ENCODE data around the gene SLX4IP.

The SLX4IP gene

DNA sequence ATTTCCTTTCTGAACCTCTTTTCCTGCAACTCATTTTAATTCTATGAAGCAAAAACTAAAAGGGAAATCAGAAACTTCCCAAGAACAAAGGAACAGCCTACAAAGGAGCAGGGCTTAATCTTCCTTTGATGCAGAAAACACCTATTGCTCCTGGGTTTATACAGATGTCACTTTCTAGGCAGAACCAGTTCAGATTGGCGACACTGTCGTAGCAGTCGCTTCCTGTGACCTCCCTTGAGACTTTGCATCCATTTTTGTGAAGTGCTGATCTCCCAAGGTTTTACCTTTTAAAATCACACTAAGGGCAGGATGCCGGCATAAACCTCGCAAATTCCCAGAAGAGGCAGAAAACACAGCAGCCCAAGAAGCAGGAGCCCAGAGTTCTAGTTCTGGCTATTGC lies 198.6 kb downstream of the SLX4IP start:
- no peak for DNase-seq (ENCODE audit: low spot score)

DNA sequence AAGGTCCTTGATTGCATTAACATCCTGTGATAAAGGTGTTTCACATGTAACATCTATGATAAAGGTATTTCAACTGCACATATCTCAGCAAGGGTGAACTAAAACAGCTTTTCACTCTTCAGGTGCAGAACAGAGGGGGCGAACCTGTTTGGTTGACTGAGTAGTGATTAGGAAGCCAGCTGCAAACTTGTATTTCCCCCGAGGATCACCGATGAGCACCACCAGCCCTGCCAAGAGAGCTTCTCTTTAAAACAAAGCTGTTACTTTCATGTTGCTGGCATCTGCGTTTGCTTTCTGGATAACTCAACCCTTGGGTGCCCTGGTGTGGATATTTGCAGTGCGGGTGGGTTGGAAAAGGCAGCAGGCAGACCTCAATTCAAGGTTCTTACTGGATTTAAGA lies 199.1 kb downstream of the SLX4IP start:
- no peak for DNase-seq (ENCODE audit: low spot score)

DNA sequence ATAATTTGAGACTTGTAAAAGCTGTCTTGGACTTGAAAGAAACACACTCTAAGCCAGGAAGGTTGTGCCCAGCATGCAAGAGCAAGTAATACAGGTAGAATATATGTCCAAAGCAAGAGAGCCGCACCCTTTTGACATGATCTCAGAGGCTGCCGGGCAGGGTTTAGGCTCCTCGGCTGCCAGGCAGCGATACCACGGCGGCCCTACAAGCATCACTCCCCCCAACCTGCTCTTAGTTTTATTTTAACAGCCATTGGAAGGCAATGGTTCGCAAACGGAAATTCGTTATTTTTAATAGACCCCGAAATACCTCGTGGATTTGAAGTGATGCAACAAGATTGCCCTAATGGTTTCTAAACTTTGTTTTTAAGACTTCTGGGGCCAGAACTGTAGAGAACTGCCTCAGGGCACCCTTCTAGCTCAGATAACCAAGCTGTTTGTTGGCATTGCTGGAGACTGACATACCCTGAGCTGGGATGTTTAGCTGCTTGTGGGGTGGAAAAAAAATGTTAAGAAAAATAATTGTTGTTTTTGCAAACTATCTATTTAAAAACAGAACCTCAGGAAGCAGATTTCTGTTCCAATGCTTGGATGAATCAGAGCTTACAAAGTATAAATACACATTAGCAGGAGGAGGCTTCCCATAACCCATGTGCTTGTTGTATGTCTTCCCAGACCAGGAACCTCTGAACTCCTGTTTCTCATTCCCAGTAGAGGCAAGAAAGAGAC lies 199.7 kb downstream of the SLX4IP start:
- DNase-seq (ENCODE audit: low spot score): no peak

DNA sequence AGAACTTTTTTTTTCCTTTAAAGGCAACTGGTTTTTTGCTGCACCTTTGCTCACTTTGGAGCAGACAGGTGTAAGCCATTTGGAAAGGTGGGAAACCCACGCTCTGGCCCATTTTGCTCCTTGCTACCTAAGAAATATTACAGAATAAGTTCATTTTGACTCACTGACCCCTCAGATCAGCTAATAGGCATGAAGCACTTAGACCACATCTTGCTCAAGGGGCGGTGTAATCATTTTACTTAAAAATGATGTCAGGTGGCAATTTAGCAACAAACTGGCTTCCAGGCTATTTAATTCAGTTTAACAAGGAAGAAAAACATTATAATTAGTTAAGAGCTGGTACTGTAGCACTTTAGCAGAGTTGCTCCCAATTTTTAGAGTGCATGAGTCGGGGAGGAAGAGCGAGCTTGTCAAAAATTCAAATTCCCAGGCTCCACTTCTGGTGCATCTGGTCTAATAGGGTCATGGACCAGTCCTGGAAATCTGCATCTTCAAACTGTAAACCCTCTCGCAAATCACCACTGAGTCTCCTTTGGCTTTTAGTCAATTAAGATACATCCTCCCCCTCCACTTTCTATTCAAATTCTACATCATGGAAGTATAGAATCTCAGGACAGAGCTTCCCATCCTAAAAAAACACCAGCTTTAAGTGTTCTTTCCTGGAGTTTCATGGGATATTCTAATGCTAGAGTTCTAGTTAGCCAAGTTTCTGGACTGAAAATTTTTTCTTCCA lies 200.5 kb downstream of the SLX4IP start:
- no peak for DNase-seq (ENCODE audit: low spot score)

DNA sequence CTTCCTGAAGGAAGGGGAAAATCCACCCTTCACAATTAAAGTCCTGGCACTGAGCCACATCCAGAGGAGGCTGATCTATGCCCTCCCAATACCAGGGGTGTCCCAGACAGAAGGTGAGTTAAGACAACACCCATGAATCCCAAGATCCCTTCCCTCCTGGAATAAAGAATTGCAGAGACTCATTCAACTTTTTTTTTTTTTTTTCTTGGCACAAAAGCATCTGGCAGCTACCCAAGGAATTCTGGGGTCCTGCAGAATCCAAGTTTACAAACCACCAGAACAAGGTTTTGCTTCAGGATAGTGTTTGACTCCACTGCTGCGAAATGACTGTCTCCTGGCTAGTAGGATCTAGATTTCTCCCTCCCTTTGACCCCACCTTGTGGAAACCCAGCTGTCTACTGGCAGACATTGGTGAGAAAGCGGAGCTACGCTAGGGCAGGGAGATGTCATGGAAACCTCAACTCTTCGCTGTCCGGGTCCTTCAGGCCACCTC lies 201.3 kb downstream of the SLX4IP start:
- no peak for DNase-seq (ENCODE audit: low spot score)

DNA sequence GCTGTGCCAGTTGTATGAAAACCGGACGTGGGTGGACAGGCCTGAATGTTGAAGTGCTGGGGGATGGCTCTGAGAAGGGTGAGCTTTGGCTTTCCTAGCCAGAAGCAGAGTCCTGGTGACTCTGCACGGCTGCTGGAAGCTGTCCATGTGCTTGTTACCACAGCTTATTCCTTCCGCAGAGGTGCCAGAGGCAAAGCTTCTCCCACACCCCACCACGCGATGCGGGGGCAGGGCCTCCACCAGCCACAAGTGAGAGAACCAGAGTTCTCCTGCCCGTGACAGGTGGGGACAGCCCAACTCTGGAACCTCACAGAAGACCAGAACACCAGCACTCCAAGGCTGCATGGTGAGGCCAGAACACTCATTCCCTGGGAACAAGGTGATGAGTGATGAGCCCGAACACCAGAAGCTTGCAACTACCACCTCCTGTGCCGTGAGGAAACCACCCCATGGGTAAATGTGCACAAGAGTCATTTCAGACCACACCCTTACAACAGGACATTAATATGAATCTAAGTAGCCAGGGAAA lies 202.0 kb downstream of the SLX4IP start:
- DNase-seq (ENCODE audit: low spot score): no peak

DNA sequence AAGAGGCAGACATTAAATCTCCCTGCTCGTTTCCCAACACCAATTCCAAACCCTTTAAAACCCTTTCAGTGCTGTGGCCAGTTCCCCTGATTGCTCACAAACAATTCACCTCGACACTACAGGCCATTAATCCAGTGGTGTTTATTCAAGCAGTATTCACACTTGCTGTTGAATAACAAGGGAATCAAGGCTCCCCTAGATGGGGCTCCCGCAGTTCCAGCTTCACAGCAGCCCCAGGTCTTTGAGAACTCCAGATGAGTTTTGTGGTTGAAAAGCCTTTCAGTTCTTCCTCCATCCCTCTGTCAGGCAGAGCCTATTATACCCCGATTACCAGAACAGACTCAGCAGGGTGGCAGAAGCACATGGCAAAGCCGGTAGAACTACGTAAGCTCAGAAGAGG lies 202.5 kb downstream of the SLX4IP start:
- DNase-seq (ENCODE audit: low spot score): no peak

DNA sequence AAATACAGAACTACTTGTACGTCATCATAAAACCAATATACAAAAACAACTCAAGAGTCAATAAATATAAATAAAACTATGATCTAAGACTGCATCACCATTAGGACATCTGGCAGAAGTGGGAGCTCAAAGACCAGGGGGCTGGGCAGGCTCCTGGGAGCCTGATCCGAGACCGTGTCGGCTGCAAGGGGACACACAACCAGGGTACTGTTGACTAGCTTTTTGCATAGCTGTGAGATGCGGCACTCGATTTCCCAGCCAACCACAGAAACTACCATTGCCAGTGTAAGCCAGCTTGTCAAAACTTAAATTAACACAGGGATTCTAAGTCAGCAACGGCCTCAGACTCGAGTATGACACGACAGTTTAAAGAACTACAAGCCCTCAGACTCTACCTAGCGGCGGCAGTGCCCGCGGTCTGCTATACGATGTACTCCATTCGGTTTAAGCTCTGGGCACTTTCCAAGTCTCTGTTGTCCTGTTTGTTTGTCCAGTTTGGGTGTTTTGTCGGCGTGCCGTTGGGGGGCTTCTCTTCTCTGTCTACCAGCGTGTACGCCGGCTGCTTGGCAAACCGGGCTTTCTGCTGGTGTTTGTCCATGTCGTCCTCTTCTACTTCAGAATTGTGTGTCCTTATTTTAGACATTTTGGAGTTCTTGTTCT lies 204.1 kb downstream of the SLX4IP start:
- no peak for DNase-seq (ENCODE audit: low spot score)

DNA sequence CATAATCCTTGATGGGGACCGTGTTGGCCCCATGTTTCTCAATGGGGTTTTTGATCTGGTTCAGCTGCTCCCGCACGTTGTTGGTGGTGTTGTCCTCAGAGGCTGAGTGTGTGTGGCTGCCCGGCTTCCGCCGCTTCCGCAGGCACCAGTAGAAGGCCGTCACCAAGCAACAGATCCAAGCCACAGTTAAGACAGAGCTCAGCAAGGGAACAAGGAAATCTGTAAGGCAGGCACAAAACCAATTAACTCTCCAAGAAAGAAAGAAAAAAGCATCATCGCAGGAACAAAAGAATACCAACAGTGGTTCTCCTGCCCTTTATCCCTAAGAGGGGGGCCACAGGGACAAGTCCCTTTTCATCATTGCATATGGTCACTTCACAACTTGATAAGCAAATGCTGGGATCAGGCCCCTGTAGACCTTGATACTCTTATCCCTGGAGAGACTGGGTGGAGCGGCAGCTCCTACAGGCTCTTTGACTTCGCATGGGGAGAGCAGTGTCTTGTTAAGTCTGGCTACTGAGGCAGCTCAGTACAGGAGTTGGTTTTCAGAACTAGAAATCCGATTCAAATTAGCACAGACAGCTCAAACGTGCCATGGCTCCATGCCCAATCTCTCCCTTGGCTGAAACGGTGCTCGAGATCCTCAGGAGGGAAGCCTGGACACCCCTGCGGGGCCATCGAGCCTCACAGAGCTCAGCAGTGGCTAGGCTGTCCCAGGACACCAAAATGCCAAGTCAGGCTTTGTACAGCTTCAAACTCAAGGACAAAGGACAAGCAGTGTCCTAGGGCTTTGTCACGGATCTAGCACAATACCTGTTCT lies 204.8 kb downstream of the SLX4IP start:
- no peak for DNase-seq (ENCODE audit: low spot score)

DNA sequence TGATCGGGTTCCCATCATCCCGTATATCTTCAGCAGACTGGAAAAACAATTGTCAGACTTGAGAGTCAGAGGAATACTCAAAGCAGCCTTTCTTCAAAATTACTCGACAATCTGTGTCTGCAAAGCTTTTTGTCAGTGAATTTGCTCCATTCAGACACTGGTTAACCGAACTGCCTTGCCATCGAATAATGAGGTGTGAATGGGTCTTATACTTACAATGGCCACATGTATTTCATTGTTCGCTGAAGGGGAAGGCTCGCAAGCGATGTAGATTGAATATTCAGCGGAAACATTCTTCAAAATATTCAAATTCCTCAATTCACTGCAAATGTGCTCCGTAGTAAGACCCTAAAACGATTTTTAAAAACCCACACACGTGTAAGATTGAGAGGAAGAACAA lies 205.8 kb downstream of the SLX4IP start:
- DNase-seq (ENCODE audit: low spot score): no peak

DNA sequence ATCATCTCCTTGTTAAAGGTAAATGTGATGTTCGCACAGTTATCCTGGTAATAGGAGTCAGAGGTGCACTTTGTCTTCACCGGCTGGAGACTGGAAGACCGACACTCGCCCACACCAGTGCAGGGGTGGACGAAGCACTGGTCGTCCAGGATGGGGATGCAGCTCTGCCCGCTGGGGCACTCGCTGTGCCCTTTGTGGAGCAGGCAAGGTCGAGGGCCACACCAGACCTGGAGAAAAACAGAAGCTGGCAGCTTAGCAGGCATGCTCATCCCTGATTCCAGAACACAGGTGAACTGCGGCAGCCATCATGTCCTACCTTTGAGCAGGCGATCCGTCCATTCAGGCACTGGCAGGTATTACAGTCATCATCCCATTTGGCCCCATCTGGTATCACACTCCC lies 206.4 kb downstream of the SLX4IP start:
- no peak for DNase-seq (ENCODE audit: low spot score)

DNA sequence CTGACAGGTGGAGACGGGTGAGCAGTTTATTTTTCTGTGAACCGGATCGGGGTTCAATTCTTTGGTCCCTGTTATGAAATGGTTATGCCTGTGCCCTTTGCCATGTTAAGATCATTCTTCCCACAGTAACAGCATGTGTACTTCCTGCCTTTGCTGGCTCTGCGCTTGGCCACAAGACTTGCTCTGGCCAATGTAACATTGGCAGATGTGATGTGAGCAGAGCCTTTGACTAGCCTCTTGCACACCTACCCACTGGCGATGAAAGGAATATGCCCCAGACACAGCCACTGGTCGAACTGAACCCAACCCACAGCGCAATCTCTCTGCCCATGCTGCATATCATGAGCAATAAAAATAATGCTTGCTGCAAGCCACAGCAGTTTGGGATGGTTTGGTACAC lies 206.8 kb downstream of the SLX4IP start:
- DNase-seq (ENCODE audit: low spot score): no peak

DNA sequence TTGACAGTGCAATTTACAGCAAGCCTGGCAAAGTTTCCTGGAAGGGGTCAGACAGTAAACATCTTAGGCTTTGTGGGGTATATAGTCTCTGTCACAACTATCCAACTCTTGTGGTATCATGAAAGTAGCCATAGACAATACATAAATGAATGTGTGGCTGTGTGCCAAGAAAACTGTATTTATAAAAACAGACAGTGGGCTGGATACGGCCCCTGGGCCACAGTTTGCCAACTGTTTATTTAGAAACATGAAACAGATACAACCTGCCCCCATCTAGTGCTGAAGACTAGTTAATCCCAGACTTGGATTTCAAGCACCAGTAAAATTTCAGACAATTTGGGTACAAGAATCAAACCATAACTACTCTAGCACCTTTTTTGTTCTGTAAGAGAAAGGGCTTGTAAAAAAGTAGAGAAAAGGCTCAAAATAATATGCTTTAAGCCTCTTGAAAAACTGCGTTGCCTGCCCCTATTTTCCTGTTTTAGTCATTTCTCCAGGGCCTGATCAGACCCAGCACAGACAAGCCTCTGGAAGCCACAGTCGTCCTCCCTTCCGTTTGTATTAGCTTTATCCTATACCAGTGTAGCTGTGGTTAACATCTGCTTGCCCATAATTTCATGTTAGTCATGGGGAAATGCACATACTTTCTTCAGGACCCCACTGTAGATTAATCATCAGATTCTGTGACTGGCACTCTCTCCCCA lies 207.9 kb downstream of the SLX4IP start:
- DNase-seq (ENCODE audit: low spot score): no peak

DNA sequence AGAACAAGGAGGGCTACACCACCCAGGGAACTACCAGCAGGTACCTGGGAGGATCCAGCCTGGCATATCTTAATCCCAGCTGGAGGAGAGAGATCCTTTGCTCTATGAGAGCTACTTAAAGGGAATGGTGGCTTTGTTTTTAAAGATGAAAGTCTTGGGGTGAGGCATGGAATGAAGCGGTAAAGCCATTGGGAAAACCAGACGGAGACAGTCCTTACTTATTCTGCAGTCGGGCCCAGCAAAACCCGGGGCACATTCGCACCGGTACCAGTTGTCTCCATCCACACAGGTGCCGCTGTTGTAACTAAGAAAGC lies 208.4 kb downstream of the SLX4IP start:
- no peak for DNase-seq (ENCODE audit: low spot score)

DNA sequence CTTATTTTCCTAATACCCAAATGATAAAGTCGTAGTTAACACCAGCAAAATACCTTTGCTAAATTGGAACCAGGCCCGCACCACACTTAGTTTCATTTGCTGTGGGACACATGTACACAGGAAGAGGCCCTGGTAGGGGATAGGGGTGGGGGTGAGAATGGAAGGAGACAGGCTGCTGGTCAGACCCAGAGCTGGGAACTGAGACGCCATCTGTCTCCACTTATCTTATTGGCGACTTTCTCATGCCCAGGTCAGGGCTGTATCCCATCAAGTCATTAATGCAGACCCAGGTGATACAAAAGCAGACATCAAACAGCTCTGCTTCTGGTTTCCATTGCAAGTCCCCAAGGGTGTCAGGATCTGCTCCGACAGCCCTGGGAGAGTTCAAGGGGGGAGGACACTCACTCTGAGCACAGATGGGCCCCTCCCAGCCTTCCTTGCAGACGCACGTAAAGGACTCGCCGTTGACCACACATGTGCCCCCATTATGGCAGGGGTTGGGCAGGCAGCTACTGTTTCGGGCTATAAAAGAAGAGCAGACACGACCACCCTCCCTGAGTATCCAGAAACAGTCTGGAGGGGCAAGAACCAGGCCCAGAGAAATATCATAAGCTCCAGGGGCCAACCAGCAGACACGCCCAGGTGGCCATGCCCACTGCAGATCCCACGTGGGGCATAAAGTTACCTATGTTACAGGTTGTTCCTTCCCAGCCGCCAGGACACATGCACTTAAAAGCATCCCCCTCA lies 209.5 kb downstream of the SLX4IP start:
- no peak for DNase-seq (ENCODE audit: low spot score)

DNA sequence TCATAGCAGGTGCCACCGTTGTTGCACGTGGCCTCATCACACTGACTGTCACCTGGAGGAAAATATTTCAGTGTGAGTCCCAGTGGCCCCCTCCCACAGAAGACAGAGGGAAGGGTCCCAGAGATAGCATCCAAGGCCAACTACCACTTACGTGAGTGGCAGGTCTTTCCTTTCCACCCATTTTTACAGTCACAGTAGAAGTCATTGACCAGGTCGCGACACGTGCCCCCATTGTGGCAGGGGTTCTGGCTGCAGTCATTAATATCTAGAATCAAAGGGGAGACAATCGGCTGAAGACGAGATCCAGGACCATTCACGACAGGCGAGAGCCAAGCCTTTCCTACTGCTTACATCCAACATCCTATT lies 210.1 kb downstream of the SLX4IP start:
- DNase-seq (ENCODE audit: low spot score): no peak

DNA sequence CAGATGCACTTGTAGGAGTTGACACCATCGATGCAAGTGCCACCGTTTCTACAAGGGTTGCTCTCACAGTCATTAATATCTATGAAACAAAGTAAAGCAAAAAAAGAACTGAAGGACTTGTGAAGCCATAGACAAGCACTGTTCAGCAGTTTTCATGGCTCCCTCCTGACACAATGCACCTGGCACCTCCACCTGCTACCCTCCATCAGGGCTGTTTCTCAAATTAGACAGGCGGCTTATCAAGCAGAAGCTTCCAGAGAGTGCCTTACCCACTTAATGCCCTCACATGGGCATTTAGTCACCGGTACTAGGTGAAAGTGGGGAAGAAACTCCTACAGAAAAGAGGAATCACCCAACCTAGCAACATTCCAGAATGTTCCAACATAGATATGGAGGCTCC lies 210.9 kb downstream of the SLX4IP start:
- no peak for DNase-seq (ENCODE audit: low spot score)

DNA sequence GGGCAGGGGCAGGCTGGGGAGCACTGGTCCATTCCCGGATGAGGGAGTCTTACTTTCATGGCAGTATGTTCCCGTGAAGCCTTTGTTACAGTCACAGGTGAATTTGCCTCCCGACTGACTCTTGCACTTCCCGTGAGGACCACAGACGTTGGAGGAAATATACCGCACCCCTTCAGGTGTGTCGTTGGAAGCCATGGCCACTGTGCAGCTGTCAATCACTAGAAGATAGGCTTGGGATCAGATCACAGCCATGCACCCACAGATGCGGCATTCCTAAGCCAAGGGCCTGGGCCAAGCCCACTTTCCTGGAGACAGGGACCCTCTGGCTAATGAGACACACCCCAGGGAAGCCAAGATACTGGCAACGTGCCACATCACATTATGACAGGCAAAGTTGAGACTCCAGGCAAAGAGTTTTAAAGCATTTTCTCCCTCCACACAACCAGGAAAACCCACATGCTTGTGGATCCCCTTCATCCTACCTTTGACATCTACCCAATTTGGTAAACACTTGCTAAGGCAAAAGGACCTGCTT lies 211.8 kb downstream of the SLX4IP start:
- DNase-seq (ENCODE audit: low spot score): no peak

DNA sequence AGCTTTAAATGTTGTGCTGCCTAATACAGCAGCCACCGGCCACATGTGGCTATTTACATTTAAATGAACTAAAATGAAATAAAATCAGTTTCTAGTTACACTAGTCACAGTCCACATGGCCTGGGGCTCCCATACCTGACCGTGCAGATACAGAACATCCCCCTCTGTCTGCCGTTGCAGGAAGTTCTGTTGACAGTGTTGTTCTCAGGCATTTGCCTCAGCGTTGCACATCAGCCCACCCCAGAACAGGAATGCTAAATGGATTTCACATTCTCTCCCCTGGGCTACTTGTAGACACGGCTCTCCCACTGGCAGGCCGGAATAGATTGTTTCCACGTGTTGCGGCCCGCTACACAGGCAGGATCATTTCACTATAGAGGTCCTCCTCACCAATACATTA lies 212.4 kb downstream of the SLX4IP start:
- DNase-seq (ENCODE audit: low spot score): no peak

DNA sequence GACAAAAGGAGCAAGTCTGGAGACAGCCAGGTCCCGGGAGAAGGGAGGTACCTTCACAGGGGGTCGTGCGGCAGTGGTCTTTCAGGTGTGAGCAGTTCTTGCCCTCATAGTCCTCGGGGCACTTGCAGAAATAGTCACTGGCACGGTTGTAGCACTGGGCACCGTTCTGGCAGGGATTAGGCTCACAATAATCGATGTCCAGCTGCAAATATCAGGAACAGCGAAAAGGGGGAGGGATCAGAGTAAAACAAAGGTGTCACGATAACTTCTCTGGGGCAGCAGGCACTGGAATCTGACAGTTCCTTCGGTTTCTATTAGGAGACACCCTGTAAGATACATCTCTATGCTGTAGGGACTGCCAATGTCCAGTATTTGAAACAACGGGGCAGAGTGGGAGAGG lies 212.8 kb downstream of the SLX4IP start:
- DNase-seq (ENCODE audit: low spot score): no peak

DNA sequence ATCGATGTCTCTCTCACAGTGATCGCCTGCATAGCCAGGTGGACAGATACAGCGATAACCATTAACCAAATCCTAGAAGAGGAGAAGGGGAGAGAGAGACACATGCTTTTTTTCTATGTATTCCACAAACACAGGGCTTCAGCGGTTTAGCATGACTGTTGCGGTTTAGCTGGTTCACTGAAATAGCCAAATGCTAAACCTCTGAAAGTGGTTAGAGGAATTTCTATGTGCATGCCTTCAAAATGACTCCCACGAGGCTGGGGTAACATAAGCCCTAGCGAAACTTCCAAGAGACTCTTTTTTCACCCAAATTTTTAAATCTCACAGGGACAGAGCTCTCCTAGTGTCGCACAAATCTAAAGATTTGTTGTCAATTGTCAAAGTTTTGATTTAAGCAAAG lies 213.5 kb downstream of the SLX4IP start:
- no peak for DNase-seq (ENCODE audit: low spot score)
